Left lobe of liver (tissue), 2 donors: Measurements from ENCODE around the gene CD300LF. TPM values are rescaled to one million over a fixed set of nuclear protein-coding genes. Genes with fewer than 3 reads are reported as not detected.

ENCODE experiments used
- ATAC-seq: fragments of 200-7000 bp; cut with Tn5 transposase; one replicate; pipeline ENCODE4 v1.9.1; 2020; ENCODE audit warnings: mild to moderate bottlenecking, moderate library complexity
- DNase-seq: peaks from one replicate; pipeline ENCODE4 v3.0.0-alpha.2; 2020; ENCODE audit warnings: low spot score
- total RNA-seq: library from RNA; stranded (reverse); gene quantifications from one replicate; pipeline ENCODE4 v1.2.1, GENCODE V29; 2021
- donor health status: DM: no; HTN: no; CAD: no; lungs with moderate emphysema.
- donor health status: DM: no; HTN: yes; CAD: no.

Gene CD300LF
- total RNA-seq, 1 donor from 2014 or later, result not detected

GRCh38 chr17:74646231-74646630, 66.5 kb downstream of the CD300LF start:
- no peak for ATAC-seq
- no peak for DNase-seq

- no peak for ATAC-seq
- no peak for DNase-seq
Measured at GRCh38 chr17:74645010-74645409, 67.7 kb downstream of the CD300LF start.

- DNase-seq (no peak), ATAC-seq (no peak)
Measured at GRCh38 chr17:74644419-74644818, 68.3 kb downstream of the CD300LF start.

Other genes starting within 250 kb of the CD300LF start
- 3.8 TPM for gene CD300A, start 246.3 kb downstream of the CD300LF start, total RNA-seq
- gene CD300LB, start 181.4 kb downstream of the CD300LF start, total RNA-seq, result 0.08 TPM
- gene CD300C, start 166.8 kb downstream of the CD300LF start, total RNA-seq, result 0.50 TPM
- gene CD300H, start 145.4 kb downstream of the CD300LF start, total RNA-seq, result not detected
- not detected for gene CD300LD, start 120.6 kb downstream of the CD300LF start, total RNA-seq
- gene CD300E, start 89.2 kb downstream of the CD300LF start, total RNA-seq, result 0.08 TPM
- gene RAB37, start 24.3 kb upstream of the CD300LF start, total RNA-seq, result 14.0 TPM
- 156 TPM for gene NHERF1, start 35.7 kb upstream of the CD300LF start, total RNA-seq
- 21.5 TPM for gene NAT9, start 63.4 kb upstream of the CD300LF start, total RNA-seq
- not detected for gene GRIN2C, start 147.0 kb upstream of the CD300LF start, total RNA-seq
- gene FDXR, start 160.1 kb upstream of the CD300LF start, total RNA-seq, result 10.0 TPM
- gene FADS6, start 180.7 kb upstream of the CD300LF start, total RNA-seq, result 1.8 TPM
- gene USH1G, start 210.3 kb upstream of the CD300LF start, total RNA-seq, result not detected
- not detected for gene OTOP2, start 211.3 kb upstream of the CD300LF start, total RNA-seq
- gene OTOP3, start 223.0 kb upstream of the CD300LF start, total RNA-seq, result not detected